CD4-positive, alpha-beta T cell treated with Interleukin-6 for 4 hours (primary cell): ENCODE measurements around the gene PTPRG.
A peak's percentile ranks its signal among the peaks of the same experiment; 100 is the strongest.

Experiments used
- DNase-seq: peaks from one replicate; pipeline ENCODE4 v3.0.0-alpha.2; 2020; ENCODE audit warnings: mixed read lengths

The PTPRG gene

DNA sequence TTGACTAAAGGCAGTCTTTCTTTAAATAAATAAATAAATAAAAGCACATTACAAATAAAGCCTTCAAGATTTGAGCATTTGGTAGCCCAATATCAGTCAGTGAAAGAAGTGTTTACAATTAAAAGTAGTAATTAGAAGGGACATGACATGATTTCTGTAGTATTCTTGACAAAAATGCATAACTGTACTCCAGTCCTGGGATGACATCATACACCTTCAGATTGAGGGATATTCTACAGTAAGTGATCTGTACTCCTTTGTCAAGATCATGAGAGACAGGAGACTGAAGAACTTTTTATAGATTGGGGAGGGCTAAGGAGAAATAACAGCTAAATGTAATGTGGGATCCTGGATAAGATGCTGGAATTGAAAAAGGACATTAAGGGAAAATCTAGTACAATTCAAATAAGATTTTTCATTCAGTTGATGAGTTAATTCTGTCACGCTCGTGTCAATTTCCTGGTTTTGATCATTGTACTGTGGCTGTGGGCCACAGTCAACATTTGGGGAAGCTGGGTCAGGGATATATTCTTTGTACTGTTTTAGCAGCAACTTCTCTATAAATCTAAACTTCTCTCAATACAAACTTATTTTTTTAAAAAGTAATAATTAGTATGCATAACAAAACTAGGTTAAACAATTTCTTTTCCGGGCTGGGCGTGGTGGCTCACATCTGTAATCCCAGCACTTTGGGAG lies 314.8 kb downstream of the PTPRG start:
- no peak for DNase-seq

DNA sequence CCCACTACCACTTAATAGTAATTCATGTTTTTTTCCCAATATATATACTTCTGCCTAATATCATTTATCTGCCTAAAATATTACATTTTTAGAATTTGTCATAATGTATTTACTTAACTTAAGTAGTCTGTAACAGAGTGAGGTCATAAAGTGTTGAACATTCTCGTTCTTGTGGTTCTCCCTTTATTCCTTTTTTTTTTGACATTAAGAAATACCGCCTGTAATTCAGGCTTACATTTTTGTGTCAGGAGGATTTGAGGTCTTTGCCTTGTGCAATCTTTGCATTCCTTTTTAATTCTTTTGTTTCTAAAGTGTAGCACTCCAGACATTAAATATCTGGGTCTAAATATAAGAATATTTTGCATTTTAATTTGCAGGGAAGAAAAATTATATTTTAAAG lies 315.4 kb downstream of the PTPRG start:
- DNase-seq, result no peak

DNA sequence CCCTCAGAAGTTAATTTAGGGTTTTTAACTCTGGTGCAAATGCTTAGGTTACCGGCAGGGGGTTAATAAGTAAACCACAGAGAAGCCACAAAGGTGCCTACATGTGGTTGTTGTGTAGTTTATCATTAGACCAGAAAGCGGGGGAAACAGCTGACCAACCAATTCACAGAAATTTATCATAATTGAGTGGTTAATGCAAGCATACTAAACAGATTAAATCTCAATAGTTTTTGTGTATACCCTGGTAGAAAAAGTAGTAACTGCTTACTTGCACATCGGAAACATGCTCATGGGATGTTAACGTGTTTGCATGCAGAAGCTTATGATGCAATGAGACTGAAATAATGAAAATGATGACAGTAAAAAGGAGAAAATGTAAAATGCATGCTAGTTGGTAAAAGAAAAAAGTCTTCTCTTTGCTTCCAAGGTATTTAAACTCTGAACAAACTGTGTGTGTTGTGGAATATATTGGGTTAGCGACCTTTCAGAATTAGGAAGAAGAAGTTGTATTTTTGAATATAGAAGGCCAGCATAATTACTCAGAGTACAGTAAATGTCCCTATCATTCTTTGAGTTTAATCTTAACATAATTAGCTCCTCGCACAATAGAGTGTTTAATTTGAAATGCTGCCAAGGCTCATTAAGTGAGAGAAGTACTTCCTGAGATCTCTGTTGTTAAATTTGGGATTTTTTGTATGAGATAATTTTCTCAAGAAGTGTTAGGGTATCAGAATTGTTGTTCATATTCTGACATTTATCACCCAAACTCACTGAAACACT lies 316.2 kb downstream of the PTPRG start:
- no peak for DNase-seq

DNA sequence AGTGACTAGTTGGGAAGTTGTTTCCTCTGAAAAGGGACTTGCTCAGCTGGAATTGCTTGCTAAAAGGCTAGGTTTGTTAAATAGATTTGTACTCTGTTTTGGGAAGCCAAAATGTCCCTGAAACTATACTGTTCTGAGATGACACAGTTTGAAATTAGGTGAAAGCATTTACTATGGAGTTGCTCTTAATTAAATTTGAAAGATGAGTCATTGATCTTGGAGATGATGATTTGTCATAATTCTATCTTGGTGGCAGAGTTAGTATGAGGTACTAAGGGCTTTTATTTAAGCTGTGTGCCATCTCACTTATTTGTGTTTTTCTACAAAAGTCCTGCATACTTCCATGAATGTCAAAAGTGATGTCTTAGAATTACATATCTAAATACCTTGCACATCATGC lies 320.9 kb downstream of the PTPRG start:
- no peak for DNase-seq

DNA sequence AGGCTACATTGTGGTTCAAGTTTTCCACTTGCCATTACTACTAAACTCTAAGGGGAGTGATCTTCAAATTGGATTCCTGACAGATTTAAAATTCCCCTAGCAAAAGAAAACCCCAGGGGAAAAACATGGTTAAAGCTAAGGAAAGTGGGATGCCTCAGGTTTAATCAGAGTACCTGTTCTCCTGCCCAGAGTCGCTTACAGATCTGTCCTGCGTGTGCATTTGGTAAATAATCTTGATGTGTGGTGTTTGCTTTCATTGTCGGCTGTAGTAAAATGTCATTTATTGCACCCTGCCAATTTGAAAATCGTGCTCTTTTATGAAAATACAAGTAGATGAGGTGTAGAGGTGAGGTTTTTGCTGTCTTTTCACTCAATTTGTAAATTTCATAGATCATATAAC lies 323.4 kb downstream of the PTPRG start:
- no peak for DNase-seq

DNA sequence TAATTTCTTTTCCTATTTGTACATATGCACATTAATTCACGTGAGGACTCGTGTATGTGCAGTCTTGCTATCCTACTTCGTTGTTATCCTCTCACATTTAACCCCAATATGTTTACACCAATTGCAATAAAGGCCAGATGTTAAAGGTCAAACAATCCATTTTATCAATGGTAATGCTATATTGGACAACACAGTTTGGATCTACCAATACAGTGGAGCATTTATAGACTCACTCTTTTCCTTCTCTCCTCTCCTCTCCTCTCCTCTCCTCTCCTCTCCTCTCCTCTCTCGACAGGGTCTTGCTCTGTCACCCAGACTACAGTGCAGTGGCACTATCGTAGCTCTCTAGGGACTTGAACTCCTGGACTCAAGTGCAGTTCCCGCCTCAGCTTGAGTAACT lies 324.0 kb downstream of the PTPRG start:
- DNase-seq, result no peak

DNA sequence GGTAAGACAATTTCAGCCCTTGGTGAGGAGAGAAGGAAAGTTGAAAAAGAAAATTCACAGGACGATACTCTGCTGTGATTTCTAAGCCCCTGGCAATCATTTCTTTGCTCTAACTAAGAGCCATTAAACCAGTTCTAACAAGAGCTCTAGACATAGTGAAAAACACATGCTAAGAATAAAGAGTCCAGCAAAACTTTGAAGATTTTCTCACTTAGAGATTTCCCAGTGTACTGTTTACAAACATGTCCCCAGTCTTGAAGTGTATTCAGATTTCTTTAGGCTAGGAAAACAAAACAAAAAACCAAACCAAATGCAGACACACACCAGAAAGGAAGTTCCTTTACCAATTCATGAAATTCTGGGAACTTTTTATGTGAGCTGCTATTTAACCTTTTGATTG lies 325.8 kb downstream of the PTPRG start:
- no peak for DNase-seq

DNA sequence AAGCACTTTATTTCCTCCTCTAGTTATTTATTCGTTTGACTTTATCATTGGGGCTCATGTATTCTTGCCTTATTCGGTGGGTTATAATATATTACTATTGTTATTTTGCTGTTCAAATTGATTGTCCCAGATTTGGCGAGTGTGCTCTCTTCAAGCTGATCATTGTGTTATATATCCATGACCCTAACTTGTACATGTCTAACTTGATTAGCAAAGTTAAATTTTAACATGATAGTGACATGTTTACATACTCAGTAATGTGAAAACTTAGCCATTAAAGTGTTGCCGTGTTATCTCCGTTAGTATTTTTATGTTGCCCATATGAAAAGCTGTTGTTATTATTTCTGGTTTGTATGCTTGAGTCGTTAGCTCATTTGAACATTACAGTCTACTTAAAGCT lies 327.9 kb downstream of the PTPRG start:
- no peak for DNase-seq

DNA sequence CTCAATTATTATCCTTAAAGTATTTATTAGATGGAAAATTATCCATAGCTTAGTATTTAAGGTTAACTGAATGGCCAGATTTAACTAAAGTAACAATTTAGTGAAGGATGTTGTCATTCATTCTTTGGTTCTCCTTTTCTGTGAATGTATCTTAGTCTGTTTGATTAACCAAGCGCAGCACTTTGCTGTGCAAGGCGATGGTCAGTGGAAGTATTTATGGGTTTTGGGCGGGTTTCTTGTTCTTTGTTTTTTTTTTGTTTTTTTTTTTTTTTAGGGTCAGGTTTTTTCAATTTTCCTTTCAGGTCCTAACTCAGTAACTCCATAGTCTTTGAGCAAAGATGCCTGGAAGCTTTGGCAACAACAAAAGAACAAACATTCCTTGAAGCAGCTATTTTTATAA lies 328.8 kb downstream of the PTPRG start:
- no peak for DNase-seq

DNA sequence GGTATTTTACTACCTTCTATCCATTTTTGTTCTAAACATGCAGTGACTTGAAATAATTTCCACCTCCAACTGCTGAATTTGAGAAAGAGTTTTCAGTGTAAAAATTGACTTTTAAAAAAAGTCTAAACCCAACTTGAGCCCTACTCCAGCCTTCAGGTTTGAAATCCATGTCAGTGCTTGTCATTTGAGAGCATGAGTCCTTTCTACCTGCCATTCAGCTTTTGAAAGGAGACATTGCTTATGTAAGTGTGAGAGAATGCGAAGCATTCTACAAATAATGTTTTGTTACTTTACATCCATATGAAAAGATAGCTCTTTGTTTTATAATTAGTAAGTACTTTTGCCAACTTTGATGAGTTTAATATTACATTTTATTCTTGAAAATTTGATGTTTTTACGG lies 329.2 kb downstream of the PTPRG start:
- DNase-seq, result no peak

DNA sequence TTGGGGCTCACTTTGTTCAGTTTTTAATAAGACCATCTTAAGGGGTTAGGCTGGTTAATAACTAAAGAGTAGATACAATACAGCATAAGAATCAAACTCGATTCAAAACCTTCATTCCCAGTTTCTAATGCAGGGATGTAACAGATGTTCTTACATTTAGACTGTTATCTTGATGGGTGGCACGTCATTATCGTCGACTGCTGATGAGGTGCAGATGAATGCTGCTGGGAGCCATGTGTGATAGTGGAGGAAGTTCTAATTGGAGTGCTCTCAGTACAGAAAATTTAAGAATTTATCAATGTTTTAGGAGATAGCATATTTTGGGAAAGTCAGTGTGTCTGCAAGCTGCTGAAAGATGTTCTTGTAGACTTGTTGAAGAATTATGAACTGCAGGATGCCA lies 331.5 kb downstream of the PTPRG start:
- DNase-seq, result no peak

DNA sequence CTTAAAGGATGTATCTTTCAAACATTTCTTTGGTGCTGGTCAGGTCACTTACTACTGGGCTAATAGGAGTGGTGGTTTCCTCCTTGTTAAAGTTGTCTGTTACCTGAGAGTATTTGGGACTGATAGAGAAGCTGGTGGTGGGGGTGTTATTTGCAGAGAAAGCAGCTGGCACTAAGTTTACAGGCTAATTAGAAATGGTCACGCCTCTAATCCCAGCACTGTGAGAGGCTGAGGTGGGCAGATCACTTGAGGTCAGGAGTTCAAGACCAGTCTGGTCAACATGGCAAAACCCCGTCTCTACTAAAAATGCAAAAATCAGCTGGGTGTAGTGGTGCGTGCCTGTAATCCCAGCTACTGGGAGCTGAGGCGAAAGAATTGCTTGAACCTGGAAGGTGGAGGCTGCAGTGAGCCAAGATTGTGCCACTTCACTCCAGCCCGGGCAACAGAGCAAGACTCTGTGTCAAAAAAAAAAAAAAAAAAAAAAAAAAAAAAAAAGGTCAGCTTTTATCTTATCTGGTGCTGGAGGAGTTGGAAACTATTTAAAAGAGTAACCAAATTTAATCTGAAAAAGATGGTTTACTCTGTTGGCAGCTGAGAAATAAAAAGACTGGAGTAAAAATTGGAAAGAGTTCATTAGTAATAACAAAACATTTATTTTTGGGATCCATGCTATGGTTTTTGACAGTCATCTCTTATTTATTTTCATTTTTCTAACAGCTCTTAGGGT lies 332.6 kb downstream of the PTPRG start:
- no peak for DNase-seq

DNA sequence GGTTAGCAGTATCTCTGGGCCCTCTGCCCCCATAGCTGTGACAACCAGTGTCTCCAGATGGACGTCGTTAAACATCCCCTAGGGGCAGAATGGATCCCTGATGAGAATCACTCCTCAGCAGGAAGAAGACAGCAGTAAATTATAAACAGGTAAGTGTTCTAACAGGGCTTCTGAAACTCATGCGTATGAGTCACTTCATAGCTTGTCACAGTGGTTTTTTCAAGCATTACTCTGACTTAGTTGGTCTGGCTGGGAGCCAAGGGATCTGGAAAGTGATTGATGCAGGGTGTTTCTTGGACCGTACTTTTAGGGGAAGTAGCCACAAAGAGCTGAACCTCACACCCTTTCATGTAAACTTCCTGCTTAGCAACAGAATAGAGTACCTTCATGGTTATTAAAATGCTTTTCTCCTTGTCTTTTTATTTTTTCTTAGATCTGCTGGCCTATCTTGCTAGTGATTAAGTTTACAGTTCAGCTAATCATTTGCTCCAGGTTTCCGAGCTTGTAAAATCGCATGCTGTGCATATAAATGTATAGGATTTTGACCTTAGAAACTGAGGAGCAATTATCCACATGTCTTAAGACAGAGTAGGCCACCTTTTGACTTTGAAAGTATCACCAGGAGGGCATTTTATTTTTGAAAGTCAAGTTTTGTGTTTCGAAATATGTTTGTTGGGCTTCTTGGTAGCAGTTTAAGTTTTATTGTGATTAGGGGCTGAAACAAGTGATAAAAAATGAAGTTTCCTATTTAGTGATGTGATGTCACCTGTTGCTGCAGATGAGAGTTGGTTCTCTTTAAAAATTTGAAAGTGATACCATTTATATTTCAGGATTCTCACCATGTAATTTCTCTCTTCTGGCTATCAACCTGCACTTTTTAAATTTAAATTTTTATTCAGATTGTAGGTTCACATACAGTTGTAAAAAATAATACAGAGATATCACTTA lies 333.9 kb downstream of the PTPRG start:
- peak; percentile 45 for DNase-seq

DNA sequence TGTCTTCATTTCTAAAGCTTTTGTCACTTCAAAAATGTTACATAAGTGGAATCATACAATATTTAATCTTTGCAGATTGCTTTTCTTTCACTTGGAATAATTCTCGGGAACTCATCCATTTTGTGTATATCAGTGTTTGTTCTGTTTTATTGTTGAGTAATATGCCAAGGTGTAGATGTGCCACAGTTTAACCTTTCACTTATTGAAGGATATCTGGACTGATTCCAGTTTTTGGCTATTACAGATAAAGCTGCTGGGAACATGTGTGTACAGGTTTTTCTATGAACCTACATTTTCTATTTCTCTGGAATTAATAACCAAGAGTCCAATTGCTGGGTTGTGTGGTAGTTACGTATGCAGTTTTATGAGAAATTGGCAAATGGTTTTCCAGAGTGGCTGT lies 334.9 kb downstream of the PTPRG start:
- DNase-seq, result no peak

DNA sequence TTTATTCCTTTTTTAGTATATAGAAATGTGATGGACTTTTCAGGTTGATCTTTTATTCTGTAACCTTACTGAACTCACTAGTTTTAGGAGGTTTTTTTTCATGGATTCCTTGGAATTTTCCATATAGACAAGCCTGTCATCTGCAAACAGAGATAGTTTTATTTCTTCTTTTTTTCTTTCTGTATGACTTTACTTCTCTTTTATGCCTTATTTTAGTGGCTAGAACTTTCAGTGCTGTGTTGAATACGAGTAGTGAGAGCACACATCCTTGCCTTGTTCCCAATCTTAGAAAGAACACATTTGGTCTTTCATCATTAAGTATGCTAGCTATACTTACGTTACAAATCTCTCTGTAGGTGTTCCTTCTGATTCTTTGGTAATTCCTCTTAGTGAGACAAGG lies 336.5 kb downstream of the PTPRG start:
- no peak for DNase-seq

DNA sequence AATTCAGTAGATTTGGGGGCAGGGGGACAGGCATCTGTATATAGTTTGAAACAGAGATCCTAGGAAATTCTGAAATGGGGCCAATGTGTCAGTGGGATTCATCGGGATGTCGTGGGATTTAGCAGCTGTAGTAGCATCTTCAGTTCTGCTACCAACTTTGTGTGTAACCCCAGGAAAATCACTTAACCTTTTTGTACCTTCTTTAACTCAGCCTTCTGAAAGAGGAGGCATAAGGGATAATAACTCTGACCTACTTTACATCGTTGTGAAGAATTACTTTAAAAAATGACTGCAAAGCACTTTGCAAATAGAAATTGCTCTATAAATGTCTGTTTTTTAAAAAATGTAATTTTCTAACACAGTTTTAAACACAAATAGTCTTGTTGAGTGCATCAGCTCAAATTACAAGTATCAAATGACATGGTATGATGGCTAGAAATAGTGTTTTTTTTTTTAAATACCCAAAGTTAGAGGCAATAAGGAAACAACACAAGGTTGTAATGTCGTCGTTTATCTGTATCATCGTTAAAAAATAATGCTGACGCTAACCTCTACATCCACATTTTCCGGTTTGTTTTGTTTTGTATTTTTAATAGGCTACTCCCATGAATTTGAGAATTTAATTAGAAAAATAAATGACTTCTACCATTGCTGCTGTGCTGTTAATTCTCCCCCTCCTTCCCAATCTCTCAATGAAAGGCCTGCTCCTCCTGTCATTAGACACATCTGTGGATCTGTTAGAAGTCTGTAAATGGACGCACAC lies 338.5 kb downstream of the PTPRG start:
- DNase-seq, result no peak

DNA sequence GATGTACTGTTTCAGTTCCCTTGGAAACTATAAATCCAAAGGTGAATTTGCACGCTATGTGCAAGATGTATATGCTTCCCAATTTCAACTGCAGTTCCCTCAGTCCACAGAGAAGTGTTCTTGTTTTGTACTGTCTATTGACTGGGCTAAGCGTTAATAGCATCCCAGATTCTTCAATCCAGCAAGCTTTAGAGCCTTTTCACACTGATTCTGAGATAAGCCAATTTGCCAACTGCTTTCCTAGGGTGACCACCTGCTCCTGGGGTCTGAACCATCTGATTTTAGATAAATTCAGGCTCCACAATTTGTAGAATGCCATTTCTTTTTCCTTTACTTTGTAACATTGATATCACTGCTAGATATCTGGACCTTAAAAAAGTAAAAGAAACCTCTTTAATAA lies 340.1 kb downstream of the PTPRG start:
- no peak for DNase-seq

DNA sequence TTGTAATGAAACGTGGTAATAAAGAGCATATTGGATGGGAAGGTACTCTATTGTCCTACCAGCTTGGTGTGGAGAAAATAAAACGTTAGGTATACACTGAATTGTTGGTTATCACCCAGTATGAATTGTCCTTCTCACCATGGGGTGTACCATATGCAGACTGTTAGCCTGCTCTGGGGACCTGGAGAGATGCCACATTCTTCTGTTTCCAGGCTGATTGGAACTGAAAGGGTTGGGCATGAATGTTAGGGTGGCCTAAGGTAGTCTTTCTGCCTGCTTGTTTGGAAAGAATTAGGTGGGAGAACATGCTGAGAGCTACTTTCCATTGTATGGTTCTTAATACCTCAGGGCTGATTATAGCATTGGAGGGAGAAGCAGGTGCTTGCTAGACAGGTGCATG lies 340.6 kb downstream of the PTPRG start:
- DNase-seq, result no peak

DNA sequence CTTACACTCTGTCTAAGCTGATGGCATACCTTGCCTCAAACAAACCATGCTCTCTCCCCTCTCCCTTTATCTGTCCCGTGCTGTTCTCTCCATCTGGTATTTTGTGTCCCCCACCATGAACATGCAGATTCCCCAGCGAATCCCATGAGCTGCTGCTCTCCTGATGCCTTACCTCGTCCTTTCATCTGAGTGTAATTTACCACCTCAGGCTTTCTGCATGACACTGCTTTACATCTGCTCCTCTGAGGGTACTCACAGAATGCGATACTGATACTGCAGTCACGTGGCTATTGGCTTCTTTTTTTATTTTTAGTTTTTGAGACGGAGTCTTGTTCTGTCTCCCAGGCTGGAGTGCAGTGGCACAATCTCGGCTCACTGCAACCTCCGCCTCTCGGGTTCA lies 341.7 kb downstream of the PTPRG start:
- no peak for DNase-seq

DNA sequence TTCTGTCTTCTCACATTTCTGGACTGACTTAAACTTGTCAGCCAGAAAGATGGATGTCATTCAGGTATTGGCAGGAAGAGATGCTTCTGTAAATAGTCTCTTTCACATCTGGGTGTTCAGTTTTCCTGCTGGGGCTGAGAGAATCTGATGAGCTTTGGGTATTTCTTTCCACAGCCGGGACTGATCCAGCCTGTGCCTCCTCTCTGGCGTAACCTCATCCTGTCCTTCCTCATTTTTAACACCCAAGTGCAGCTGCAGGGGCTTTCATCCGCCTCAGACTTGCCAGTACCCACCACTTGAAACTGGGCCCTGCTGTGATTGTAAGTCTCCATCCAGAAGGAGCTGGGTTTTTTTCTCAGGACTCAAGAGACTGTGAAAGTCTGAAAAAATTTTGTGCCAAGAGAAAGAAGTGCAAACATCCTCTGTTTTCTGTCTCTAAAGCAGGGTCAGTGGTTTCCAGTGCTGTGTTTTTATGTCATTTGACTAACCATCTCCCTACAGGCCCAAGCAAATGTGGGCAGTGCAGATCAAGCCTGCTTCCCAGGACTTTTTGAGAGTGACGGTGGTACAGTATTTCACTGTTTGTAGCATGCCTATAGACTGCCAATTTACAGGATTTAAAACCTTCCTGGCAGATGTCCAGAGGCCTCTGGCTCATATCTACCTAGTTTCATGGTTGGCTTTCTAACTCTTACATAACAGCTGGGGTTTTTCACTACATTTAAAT lies 342.7 kb downstream of the PTPRG start:
- DNase-seq, result no peak

DNA sequence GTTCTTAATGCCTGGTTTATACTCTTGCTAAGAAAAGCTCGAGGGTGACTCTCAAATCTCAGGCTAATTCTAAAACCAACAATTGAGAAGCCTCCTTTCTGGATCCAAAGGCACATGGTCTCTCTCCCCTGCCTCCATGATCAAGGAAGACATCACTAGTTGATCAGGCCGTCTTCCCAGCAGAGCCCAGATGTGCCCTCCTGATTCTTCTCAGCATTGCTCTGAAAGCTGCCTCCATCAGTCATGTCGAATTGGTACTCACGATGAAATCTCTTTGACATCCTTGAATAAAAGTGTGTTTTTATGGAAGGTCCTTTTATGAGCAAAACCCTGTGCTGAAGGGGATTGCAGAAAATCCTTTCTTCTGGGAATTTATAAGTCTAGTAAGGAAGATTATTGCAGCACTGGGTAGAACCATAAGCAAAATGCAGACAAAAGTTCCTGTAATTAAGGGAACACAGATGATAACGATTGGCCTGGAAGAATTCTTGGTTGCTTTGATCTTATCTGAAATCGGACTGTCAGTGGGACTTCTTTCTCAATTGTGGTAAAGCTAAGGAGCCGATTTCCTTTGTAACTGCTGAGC lies 345.9 kb downstream of the PTPRG start:
- DNase-seq, result no peak
